Kidney epithelial cell (primary cell): ENCODE data around the gene EPHA4. TPM values are rescaled to one million over a fixed set of nuclear protein-coding genes. Genes with fewer than 3 reads are reported as not detected.

ENCODE experiments used
- DNase-seq: peaks from one replicate; pipeline ENCODE4 v3.0.0-alpha.2; 2010; ENCODE audit warnings: low read depth
- H3K27me3 ChIP-seq: 2 replicates; pipeline ENCODE4 v1.6.0; 2011; ENCODE audit warnings: low read length; ENCODE audit not compliant: control insufficient read depth, insufficient read depth
- H3K36me3 ChIP-seq: 2 replicates; pipeline ENCODE4 v1.5.1; 2011; ENCODE audit warnings: low read length; ENCODE audit not compliant: control insufficient read depth, insufficient read depth
- H3K4me3 ChIP-seq: 2 replicates; pipeline ENCODE4 v1.5.1; 2011; ENCODE audit warnings: low read depth, mild to moderate bottlenecking, control low read depth, low read length
- total RNA-seq: library from RNA; depleted of rRNA; stranded (reverse); fragments of >200 nt; gene quantifications from 2 replicates; pipeline ENCODE4 v1.2.3, GENCODE V29; 2015
- TF ChIP-seq, protein P1 (sequence below): IDR thresholded peaks from 2 replicates; pipeline ENCODE4 v1.5.1; 2011; ENCODE audit warnings: mild to moderate bottlenecking, moderate library complexity, low read length, control low read depth, inconsistent platforms; ENCODE audit not compliant: insufficient read depth, poor library complexity, severe bottlenecking

EPHA4 gene
- total RNA-seq, 1 donor from 2014 or later = 6.6 TPM

DNA sequence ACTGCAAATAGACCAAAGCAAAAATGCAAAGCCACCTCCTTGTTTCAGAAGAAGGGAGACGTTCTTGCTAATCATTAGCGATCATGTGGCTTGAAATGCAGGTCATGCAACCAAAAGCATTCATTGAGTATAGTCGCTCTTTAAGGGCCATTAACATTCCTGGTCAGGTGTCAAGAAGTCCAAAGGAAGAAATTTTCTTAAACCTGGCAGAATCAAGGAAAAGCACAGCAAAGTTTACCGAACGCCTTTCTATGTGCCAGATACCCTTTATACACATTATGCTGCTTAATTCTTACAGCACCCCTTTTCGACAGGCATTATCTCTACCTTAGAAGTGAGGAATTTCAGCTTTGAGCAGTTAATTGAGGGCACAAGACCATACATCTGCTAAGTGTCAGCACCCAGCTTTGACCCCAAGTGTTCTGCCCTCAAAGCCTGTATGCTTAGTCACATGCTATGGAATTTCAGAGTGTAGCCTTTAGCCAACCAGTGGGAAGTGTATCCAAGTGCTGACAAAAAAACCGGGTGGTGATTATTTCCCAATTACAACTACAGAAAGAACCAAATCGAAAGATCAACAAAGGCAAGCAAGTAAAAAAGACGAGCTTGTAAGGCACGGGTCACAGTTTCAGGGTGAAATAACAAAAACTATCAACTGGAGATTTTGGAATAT lies 70.8 kb downstream of the EPHA4 start:
- Histone ChIP-seq H3K4me3 (peak overlapping the region; percentile 8), H3K36me3 (no peaks in the 10 kb centered on the region), H3K27me3 (no peaks in the 10 kb centered on the region)
- TF ChIP-seq, protein P1, sequence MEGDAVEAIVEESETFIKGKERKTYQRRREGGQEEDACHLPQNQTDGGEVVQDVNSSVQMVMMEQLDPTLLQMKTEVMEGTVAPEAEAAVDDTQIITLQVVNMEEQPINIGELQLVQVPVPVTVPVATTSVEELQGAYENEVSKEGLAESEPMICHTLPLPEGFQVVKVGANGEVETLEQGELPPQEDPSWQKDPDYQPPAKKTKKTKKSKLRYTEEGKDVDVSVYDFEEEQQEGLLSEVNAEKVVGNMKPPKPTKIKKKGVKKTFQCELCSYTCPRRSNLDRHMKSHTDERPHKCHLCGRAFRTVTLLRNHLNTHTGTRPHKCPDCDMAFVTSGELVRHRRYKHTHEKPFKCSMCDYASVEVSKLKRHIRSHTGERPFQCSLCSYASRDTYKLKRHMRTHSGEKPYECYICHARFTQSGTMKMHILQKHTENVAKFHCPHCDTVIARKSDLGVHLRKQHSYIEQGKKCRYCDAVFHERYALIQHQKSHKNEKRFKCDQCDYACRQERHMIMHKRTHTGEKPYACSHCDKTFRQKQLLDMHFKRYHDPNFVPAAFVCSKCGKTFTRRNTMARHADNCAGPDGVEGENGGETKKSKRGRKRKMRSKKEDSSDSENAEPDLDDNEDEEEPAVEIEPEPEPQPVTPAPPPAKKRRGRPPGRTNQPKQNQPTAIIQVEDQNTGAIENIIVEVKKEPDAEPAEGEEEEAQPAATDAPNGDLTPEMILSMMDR = no peak
- no peak for DNase-seq

DNA sequence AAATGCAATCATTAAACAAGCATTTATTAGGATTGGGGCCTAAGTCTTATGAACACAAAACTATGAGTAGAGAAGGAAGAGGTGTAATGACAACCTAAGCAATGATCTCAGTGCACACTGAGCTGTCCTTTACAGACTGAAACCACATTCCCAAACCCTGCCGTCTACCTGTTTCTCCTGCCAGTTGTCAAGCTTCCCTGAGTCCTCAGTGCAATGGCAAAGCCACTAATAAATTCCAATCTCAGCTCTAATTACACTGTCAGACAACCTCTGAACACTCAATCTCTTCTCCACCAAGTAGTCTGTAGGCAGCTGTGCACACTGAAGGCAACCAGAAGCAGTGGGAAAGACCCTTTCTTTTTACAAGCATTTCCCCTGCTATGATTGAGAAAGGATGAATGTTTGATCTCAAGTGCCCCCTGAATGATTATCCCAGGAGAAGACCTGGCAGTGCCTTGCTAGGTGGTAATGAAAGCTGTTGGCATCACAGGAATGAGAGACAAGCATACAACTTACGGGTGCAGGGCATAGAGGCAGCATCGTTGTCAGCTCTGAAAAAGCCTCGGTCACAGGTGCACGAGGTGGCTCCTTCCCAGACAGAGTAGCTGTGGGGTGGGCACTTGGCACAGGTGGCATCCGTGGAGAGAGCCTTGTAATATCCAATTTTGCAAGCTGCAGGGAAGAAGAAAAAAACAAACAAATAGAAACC lies 71.4 kb downstream of the EPHA4 start:
- Histone ChIP-seq H3K4me3 (peak overlapping the region; percentile 3), H3K36me3 (no peaks in the 10 kb centered on the region), H3K27me3 (no peaks in the 10 kb centered on the region)
- TF ChIP-seq, protein P1 = no peak
- DNase-seq = no peak

DNA sequence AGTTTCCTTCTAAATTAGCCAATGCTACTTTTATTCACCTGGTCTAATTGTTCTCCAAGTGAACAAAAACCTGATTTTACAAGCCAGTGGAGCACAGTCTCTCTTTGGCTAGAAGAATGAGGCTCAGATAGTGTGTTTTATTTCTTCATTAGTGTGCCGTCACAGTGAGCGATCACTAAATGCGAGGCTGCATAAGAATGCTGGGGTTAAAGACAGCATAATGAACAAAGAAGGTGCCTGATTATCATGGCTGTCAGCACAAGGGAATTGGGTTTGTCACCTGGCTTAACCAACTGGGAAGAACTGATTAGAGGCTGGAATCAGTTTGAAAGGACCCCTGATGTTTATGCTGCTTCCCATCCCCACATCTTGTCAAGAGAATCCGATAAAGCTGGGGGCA lies 76.4 kb downstream of the EPHA4 start:
- Histone ChIP-seq H3K27me3 (no peaks in the 10 kb centered on the region), H3K36me3 (no peaks in the 10 kb centered on the region), H3K4me3 (no peak overlapping the region)
- TF ChIP-seq, protein P1 = no peak
- no peak for DNase-seq

DNA sequence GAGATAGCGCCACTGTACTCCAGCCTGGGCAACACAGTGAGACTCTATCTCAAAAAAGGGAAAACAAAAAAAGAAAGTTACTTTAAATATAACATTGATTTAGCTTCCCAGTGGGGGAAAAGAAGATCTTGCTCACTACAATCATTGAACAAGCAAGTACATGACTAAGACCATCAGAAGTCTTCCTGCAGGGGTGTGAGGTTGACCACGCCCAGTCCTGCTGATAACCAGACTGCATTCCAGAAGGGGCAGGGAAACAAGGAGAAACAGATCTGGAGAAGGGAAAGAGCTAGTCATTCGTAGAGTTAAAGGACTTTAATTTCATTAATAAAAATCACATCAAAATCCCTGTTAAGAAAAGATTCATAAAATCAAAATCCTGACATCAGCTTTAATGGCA lies 77.5 kb downstream of the EPHA4 start:
- H3K36me3 ChIP-seq = no peaks in the 10 kb centered on the region
- no peak for DNase-seq
- TF ChIP-seq, protein P1 = no peak
- H3K4me3 ChIP-seq = no peak overlapping the region
- no peaks in the 10 kb centered on the region for H3K27me3 ChIP-seq

DNA sequence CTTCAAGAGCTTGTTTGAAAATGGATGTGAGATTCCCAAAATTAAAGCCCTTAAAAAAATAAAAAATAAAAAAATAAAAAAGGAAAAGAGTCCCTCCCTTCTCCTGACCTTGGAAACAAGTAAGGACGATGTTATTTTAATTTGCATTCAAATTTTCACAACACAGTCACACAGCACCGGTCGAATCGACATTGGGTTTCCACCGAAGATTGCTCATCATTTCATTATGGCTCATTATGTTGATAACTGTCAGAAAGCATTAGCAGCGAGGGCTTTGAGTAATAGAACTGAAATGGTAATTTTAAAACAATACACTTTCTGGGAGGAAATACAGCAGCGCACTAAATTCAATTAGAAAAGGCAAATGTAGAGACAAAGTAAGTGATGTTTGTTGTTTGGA lies 78.7 kb downstream of the EPHA4 start:
- no peaks in the 10 kb centered on the region for H3K36me3 ChIP-seq
- no peak overlapping the region for H3K4me3 ChIP-seq
- DNase-seq = no peak
- TF ChIP-seq, protein P1 = no peak
- H3K27me3 ChIP-seq = no peaks in the 10 kb centered on the region
